ENCODE results near the gene HIF3A.
"Not testable (repeated sequence)": the region's sequence is repeated elsewhere in the genome, so short reads cannot be mapped to it uniquely, and the experiment has no call there.

The HIF3A gene

GRCh38 chr19:46296722-46297461 is at the start of gene HIF3A:
TSS of gene HIF3A (plus strand) at chr19:46297042. CDS start at chr19:46297077, 35 bp downstream.
- peak; percentile 71 for DNase-seq (ENCODE audit: low read depth)

- DNase-seq (ENCODE audit: low read depth), result no peak
These were observed 46.6 kb upstream of the HIF3A start for GRCh38 chr19:46250076-46250735.

- DNase-seq (ENCODE audit: low read depth), result no peak
These were observed 45.4 kb upstream of the HIF3A start for GRCh38 chr19:46251416-46251815.

GRCh38 chr19:46254776-46255175 is 42.1 kb upstream of the HIF3A start:
- no peak for DNase-seq (ENCODE audit: low read depth)

GRCh38 chr19:46256855-46257254 is 40.0 kb upstream of the HIF3A start:
- DNase-seq (ENCODE audit: low read depth), result peak; percentile 60

- DNase-seq (ENCODE audit: low read depth), result not testable (repeated sequence)
These were observed 35.3 kb upstream of the HIF3A start for GRCh38 chr19:46261501-46261900.

- DNase-seq (ENCODE audit: low read depth), result peak; percentile 69
These were observed 34.1 kb upstream of the HIF3A start for GRCh38 chr19:46262684-46263296.

- not testable (repeated sequence) for DNase-seq (ENCODE audit: low read depth)
These were observed 32.0 kb upstream of the HIF3A start for GRCh38 chr19:46264801-46265200.

- DNase-seq (ENCODE audit: low read depth), result peak; percentile 73
These were observed 31.5 kb upstream of the HIF3A start for GRCh38 chr19:46265217-46265828.

GRCh38 chr19:46269101-46269500 is 27.7 kb upstream of the HIF3A start:
- no peak for DNase-seq (ENCODE audit: low read depth)

- no peak for DNase-seq (ENCODE audit: low read depth)
These were observed 26.2 kb upstream of the HIF3A start for GRCh38 chr19:46270521-46271256.

GRCh38 chr19:46271481-46272197 is 25.2 kb upstream of the HIF3A start:
- peak; percentile 96 for DNase-seq (ENCODE audit: low read depth)

GRCh38 chr19:46273931-46274330 is 22.9 kb upstream of the HIF3A start:
- not testable (repeated sequence) for DNase-seq (ENCODE audit: low read depth)

- DNase-seq (ENCODE audit: low read depth), result no peak
These were observed 17.7 kb upstream of the HIF3A start for GRCh38 chr19:46279177-46279576.

- DNase-seq (ENCODE audit: low read depth), result no peak
These were observed 13.1 kb upstream of the HIF3A start for GRCh38 chr19:46283771-46284170.

GRCh38 chr19:46284635-46285034 is 12.2 kb upstream of the HIF3A start:
- DNase-seq (ENCODE audit: low read depth), result no peak

- peak; percentile 53 for DNase-seq (ENCODE audit: low read depth)
These were observed 9.3 kb upstream of the HIF3A start for GRCh38 chr19:46287585-46287984.

GRCh38 chr19:46288896-46289588 is 7.8 kb upstream of the HIF3A start:
- peak; percentile 98 for DNase-seq (ENCODE audit: low read depth)

- DNase-seq (ENCODE audit: low read depth), result no peak
These were observed 6.9 kb upstream of the HIF3A start for GRCh38 chr19:46289724-46290619.

GRCh38 chr19:46291829-46292228 is 5.0 kb upstream of the HIF3A start:
- no peak for DNase-seq (ENCODE audit: low read depth)
